H1 (cell line): Measurements from ENCODE around the gene DCX. TPM values are rescaled to one million over a fixed set of nuclear protein-coding genes. Genes with fewer than 3 reads are reported as not detected.

Experiments
- ATF2 ChIP-seq: IDR thresholded peaks from 2 replicates; pipeline ENCODE4 v1.6.1; 2012; ENCODE audit warnings: low read length, inconsistent platforms
- SP2 ChIP-seq: IDR thresholded peaks from 2 replicates; pipeline ENCODE4 v1.6.1; 2012; ENCODE audit warnings: mild to moderate bottlenecking, low read length, inconsistent platforms
- TEAD4 ChIP-seq: IDR thresholded peaks from 2 replicates; pipeline ENCODE4 v1.6.1; 2012; ENCODE audit warnings: low read depth, low read length, inconsistent platforms, mixed read lengths
- polyA plus RNA-seq, 7 experiments: library from polyadenylated mRNA; depleted of rRNA in 3 of 7; stranded (reverse) in 5 of 7; unstranded in 2 of 7; fragments of >200 nt in 5 of 7; fragments of 200-250 nt in 2 of 7; gene quantifications; 1 replicate in 5 of 7; 2 replicates in 1 of 7; 4 replicates in 1 of 7; pipeline versions ENCODE4 v1.2.1 to v1.2.3, GENCODE V29; 2011 to 2013; ENCODE audit warnings: missing spikeins in 2 of 7, mixed read lengths in 2 of 7
- total RNA-seq: library from RNA; stranded (reverse); fragmentation: NEBNext Ultra II Directional; extraction: Animal tissue kit (Norgen Biotek cat#: 25700); gene quantifications from 2 replicates; pipeline ENCODE4 v1.2.1, GENCODE V29; 2021
- TF ChIP-seq, protein P1 (sequence below): IDR thresholded peaks from 2 replicates; pipeline ENCODE4 v1.6.1; 2011; ENCODE audit warnings: low read length, improper control_type of control experiment

DCX gene
- total and polyA plus RNA-seq, 2 of the 8 experiments (the other 6 are each of a cell fraction or from before 2014, with no cell fraction given) = 1.3 to 3.3 TPM

DNA sequence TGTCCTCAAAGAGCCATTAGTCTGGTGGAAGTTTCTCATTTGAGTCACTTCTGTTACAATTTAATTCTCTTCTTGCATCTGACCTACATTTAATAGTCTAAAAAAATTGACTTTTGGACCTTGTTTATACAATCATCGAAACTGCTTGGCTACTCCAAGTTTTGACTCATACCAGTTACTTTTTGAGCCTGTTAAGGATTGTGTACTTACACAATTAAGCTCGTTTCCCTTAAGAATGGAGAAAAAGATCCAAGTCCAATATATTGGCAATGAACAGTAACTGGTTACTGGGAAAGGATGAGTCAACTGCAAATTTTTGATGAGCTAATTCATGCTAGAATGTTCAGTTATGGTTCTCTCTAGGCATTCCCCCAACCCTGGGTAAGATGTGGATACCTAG is 58.2 kb downstream of the DCX start (continued):
- no peak for TF ChIP-seq SP2
- TF ChIP-seq TEAD4 = no peak
- TF ChIP-seq, protein P1, sequence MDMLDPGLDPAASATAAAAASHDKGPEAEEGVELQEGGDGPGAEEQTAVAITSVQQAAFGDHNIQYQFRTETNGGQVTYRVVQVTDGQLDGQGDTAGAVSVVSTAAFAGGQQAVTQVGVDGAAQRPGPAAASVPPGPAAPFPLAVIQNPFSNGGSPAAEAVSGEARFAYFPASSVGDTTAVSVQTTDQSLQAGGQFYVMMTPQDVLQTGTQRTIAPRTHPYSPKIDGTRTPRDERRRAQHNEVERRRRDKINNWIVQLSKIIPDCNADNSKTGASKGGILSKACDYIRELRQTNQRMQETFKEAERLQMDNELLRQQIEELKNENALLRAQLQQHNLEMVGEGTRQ = no peak
- no peak for TF ChIP-seq ATF2
